ENCODE results near the gene FBXO42.

GRCh38 chr1:16229976-16230740 is 122.1 kb downstream of the FBXO42 start:
- TF ChIP-seq POLR2A (IDR thresholded peaks at IDR 0.05) (no peak), CTCF (IDR thresholded peaks at IDR 0.05 in 8 of 11, conservative IDR thresholded peaks at IDR 0.05 in 3 of 11) (no peak)

All from spleen (tissue), 7 donors.